HG03558 (cell line): Measurements from ENCODE around the gene PTCRA.
A peak's percentile ranks its signal among the peaks of the same experiment; 100 is the strongest.
"Not testable (repeated sequence)": the region's sequence is repeated elsewhere in the genome, so short reads cannot be mapped to it uniquely, and the experiment has no call there.

ENCODE experiments used
- ATAC-seq: cut with Tn5 transposase; IDR thresholded peaks from one replicate; pipeline ENCODE4 v1.9.1; 2021; ENCODE audit warnings: moderate number of reproducible peaks; ENCODE audit not compliant: unreplicated experiment; ENCODE audit errors: extremely low read depth

The PTCRA gene

DNA sequence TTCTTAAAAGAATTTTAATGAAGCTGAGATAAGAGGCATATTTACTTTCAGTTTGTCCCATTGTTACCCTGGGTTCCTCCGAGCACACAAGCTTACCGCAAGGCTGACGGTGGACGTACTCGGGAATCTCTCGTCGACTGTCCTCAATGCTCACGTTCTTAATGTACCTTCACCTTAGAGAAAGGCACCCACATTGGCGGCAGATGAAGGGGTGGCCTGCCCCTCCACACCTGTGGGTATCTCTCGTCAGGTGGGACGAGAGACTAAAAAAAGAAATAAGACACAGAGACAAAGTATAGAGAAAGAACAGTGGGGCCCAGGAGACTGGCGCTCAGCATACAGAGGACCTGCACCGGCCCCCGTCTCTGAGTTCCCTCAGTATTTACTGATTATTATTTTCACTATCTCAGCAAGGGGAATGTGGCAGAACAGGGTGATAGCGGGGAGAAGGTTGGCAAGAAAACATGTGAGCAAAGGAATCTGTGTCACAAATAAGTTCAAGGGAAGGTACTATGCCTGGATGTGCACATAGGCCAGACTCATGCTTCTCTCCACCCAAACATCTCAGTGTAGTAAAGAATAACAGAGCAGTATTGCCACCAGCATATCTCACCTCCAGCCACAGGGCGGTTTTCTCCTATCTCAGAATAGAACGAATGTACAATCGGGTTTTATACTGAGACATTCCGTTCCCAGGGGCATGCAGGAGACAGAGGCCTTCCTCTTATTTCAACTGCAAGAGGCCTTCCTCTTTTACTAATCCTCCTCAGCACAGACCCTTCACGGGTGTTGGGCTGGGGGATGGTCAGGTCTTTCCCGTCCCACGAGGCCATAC lies 13.2 kb upstream of the PTCRA start:
- ATAC-seq: not testable (repeated sequence)

GRCh38 chr6:42904467-42904866 lies 11.4 kb upstream of the PTCRA start:
- ATAC-seq: no peak

DNA sequence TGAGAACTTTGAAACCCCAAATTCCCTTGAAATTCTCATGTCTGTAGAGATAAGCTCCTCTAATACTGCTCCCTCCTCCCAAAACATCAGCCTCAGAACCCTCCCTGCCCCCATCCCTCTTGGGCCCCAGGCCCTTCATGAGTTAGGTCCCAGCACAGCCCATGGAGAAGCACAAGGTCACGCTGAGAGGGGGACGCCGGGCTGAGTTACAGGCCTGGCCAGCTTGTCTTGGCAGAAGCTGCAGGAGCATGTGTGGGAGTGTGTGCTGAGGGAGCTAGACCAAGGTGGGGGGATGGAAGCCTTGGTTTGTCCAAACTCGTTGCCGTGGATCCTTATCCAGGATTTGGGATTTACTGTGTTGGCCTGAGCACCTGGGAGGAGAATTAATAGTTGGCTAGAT lies 8.5 kb upstream of the PTCRA start:
- no peak for ATAC-seq

DNA sequence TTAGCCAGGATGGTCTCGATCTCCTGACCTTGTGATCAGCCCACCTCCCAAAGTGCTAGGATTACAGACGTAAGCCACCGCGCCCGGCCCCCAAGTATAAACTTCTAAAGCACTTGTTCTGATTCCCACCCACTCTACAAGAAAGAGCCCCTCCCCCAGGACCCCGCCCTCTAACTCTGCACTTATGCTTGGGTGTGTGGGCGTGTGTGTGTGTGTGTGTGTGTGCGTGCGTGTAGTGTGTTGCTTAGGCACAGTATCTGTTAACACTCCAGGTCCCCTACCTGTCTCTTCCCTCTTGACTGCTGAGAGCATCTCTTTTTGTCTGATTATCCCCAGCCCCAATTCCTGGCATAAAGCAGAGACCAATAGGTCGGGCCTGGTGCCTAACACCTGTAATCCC lies 6.0 kb upstream of the PTCRA start:
- no peak for ATAC-seq

- no peak for ATAC-seq
These were observed 4.5 kb upstream of the PTCRA start for GRCh38 chr6:42911171-42912021.

GRCh38 chr6:42914546-42914945 lies 1.3 kb upstream of the PTCRA start:
- no peak for ATAC-seq

DNA sequence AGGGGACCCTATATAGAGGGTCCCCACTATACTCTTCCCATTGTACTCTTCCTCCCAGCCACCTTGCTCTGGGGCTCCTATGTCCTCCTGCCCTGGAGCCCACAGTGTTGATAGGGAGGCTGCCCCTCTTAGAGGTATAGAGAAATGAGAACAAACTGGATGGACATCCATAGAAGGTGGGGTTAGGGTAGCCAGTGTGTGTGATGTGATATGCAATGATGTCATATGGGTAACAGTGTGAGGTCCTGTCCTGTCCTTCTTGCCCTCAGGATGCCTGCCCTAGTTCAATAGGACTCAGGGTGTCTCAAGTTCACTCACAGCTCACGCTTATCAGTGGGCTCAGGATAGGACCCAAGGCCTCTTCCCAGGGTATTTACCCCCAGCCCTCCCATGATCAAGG lies 435 bp downstream of the PTCRA start:
- no peak for ATAC-seq

DNA sequence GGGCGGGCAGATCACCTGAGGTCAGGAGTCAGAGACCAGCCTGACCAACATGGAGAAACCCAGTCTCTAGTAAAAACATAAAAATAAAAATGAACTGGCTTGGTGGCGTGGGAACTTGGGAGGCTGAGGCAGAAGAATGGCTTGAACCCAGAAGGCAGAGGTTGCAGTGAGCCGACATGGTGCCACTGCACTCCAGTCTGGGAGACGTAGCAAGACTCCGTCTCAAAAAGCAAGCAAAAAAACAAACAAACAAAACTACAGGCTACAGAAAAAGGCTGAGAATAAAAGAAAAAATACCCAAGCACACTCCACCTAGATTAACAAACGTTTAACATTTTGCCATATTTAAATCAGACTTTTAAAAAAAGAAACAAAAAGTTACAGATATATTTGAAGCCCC lies 5.9 kb downstream of the PTCRA start:
- no peak for ATAC-seq

DNA sequence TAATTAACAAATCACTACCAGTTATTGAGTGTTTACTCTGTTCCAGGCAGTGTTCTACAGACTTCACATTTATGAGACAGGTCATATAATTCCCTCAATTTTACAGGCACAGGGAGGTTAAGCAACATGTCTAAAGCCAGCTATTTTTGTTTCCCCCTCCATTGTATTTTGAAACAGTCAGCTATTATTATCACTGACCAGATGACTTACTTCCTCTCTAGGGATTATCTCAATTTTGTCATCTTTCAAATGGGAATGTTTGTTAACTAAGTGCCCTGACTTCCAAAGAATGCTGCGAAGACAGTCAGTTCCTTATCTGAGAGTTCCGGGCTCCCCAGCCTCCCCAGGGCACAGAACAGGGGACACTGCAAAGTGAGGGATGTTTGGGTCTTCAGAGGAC lies 7.8 kb downstream of the PTCRA start:
- ATAC-seq: no peak

GRCh38 chr6:42925248-42925857 lies 9.5 kb downstream of the PTCRA start:
- no peak for ATAC-seq

DNA sequence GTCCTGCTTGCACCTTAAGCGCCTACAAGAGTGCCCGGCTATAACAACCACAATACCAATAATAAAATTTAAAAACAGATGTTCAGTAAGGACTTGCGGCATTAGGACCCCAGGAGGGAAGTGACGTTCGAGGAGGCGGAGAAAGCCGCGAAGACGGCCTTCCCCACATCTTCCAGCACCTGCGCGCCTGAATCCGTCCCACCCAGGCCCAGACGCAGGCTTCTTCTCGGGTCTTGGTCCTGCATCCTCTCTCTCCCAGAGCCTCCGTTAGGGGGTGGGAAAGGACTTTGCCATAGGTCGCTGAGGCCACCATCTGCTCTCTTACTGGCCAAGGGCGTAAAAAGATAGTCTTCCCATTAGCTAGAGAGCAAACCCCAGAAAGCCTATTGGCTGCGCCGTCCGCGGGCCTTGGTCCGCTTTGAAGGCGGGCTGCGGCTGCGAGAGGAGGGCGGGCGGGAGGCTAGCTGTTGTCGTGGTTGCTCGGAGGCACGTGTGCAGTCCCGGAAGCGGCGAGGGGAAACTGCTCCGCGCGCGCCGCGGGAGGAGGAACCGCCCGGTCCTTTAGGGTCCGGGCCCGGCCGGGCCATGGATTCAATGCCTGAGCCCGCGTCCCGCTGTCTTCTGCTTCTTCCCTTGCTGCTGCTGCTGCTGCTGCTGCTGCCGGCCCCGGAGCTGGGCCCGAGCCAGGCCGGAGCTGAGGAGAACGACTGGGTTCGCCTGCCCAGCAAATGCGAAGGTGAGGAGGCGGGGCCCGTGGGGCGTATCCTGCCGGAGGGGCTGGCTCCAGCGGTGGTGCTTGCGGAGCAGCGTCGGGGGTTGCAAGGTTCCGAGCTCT lies 13.3 kb downstream of the PTCRA start, which contains the start of gene CNPY3:
Gene CNPY3, plus strand, starts transcription at position 495 of the 835 bp plus-strand sequence. Its CDS starts 91 bp downstream, at position 586.
- peak; percentile 52 for ATAC-seq

DNA sequence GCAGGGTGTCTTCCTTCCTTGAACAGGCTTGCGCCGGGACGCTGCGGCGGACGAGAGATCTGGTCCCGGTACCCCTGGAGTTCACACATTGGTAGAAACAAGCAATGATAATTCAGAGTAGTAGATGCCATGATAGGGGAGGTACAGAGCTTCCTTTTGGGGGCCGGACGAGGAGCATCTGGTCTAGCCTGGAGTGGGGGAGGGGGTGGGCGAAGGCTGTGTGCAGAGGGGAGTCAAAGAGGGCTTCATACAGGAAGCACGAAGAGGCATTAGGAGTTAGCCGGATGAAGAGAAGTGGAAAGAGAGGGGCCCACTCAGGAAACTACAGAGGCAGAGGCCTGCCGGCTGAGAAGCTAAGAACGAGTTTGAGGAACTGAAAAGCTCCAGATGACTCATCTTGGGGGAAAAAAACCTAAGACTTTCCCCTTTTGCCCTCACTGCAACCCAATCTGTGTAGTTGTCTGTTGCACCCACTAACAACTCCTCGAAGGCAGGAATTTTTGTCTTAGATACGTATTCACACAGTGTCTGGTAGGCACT lies 14.0 kb downstream of the PTCRA start:
- peak; percentile 44 for ATAC-seq

GRCh38 chr6:42932412-42932811 lies 16.6 kb downstream of the PTCRA start:
- no peak for ATAC-seq

- no peak for ATAC-seq
These were observed 17.4 kb downstream of the PTCRA start for GRCh38 chr6:42933205-42933604.

GRCh38 chr6:42935322-42935721 lies 19.5 kb downstream of the PTCRA start:
- no peak for ATAC-seq

DNA sequence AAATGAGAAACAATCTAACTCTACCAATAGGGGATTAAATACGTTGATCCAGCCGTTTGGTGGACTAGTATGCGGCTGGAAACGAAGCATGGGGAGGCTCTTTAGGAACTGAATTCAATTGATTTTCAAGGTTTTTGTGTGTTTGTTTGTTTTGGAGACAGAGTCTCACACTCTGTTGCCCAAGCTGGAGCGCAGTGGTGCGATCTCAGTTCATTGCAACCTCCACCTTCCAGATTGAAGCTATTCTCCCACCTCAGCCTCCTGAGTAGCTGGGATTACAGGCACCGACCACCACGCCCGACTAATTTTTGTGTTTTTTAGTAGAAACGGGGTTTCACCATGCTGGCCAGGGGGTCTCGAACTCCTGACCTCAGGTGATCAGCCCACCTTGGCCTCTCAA lies 20.5 kb downstream of the PTCRA start:
- ATAC-seq: no peak

DNA sequence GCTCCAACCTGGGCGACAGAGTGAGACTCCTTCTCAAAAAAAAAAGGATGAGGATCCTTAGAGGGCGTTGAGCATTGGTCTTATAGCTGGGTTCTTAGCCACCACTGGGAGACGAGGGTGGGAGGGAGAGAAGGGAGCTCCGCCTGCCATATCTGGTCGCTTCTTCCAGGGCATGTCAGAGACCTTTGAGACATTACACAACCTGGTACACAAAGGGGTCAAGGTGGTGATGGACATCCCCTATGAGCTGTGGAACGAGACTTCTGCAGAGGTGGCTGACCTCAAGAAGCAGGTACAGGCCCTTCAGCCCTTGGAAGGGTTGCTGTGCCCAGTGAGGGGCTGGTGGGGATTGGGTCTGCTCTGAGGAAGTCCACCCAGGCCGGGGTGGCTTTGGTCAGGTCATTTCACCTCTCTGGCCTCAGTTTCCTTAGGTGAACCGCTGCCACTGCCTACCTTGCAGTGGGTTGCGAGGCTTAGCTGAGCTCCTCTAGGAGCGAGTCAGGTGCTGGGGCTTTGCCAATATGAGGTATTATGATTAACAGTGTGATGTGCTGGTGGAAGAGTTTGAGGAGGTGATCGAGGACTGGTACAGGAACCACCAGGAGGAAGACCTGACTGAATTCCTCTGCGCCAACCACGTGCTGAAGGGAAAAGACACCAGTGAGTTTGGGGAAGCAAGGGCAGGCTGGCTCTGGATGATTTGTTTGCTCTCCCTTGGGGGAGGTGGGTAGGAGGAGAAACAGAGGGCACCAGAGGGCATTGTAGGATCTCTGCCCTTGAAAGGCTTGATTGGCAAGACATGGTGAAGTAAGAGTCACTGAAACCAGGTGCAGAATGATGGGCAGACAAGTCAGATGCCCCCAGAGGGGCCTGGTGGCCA lies 21.9 kb downstream of the PTCRA start:
- no peak for ATAC-seq

- no peak for ATAC-seq
These were observed 22.6 kb downstream of the PTCRA start for GRCh38 chr6:42938428-42938796.
